Camera-type eye (tissue), 1 donor: Measurements from ENCODE around the gene TMEM132C. TPM values are rescaled to one million over a fixed set of nuclear protein-coding genes. Genes with fewer than 3 reads are reported as not detected.

Source experiments
- total RNA-seq: library from RNA; depleted of rRNA; stranded (reverse); fragments of >200 nt; gene quantifications from one replicate; pipeline ENCODE4 v1.2.3, GENCODE V29; 2014

TMEM132C gene
- total RNA-seq = 15.1 TPM

DNA sequence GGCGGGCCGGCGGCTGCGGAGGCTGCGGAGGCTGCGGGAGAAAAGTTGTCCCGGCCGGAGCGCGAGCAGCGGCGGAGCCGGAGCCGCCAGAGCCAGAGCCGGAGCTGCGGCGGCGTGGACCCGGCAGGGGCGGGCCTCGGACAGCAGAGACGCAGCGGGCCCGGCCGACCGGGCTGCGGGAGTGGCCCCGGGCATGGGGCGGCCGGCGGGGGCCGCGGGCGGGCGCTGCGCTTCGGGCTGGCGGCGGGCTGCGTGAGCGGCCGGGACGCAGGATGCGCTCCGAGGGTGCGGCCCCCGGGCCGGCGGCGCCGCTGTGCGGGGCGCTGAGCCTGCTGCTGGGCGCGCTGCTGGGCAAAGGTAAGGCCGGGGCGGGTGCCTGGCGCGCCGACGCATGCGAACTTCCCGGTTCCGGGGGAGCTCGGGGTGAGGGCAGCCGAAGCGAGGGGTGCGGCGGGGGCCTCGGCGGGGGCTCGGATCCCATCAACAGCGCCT lies at the start of gene TMEM132C:
Gene TMEM132C (plus strand): TSS at position 40 of the 492 bp plus-strand sequence. CDS start 233 bp downstream, at position 273.

